LNCAP (cell line): ENCODE results near the gene ENKD1.

Source experiments
- CTCF ChIP-seq: fragments of 450-650 bp; IDR thresholded peaks from 2 replicates; pipeline ENCODE4 v1.5.1; 2017; ENCODE audit warnings: mild to moderate bottlenecking

The ENKD1 gene

GRCh38 chr16:67669499-67670101, 3.0 kb upstream of the ENKD1 start:
- TF ChIP-seq CTCF = no peak

GRCh38 chr16:67668495-67669157, 2.1 kb upstream of the ENKD1 start:
- TF ChIP-seq CTCF = no peak

GRCh38 chr16:67667817-67668494, 1.4 kb upstream of the ENKD1 start:
- TF ChIP-seq CTCF = peak; percentile 73

- TF ChIP-seq CTCF = no peak
Observed at GRCh38 chr16:67667453-67667816, 885 bp upstream of the ENKD1 start.

GRCh38 chr16:67666032-67666551, 458 bp downstream of the ENKD1 start:
- no peak for TF ChIP-seq CTCF

- TF ChIP-seq CTCF = no peak
Observed at GRCh38 chr16:67665598-67665997, 952 bp downstream of the ENKD1 start.

GRCh38 chr16:67664871-67665270, 1.7 kb downstream of the ENKD1 start:
- no peak for TF ChIP-seq CTCF
